Measurements from ENCODE around the gene PRDM10. TPM values are rescaled to one million over a fixed set of nuclear protein-coding genes. Genes with fewer than 3 reads are reported as not detected.
A peak's percentile ranks its signal among the peaks of the same experiment; 100 is the strongest.
"Not testable (repeated sequence)": the region's sequence is repeated elsewhere in the genome, so short reads cannot be mapped to it uniquely, and the experiment has no call there.

PRDM10 gene
- total RNA-seq, 4 donors from 2014 or later: 11.3 to 22.4 (median 15.5) TPM

- H3K36me3 ChIP-seq: peaks cover 0 to 88% (median 43%) of the 10 kb centered on the region in 4 donors
- TF ChIP-seq CTCF (IDR thresholded peaks at IDR 0.05) (peak; percentile 12 to 50 (median 46)), EP300 (IDR thresholded peaks at IDR 0.05; ENCODE audit: low read depth) (no peak)
- H3K27ac ChIP-seq: no peak overlapping the region
- WGBS, 2 donors (ENCODE audit: low coverage in 1 of 2): 71 to 76% methylated on average over 2 to 9 of the region's 9 CpGs
- in situ Hi-C loops (cut with MboI; ENCODE audit: low pct_ligation_motif_present in 1 of 4, low pct_unique_long_range_greater_than_20kb in 1 of 4, low sequenced_read_pairs in 3 of 4): no loop called here
- H3K4me3 ChIP-seq: no peak overlapping the region
- intact Hi-C loops (cut with DNase I; ENCODE audit: low total_unique reads): no loop called here
- no peak for DNase-seq
- no peaks in the 10 kb centered on the region for H3K4me1 ChIP-seq
- H3K9me3 ChIP-seq: no peaks in the 10 kb centered on the region
- no peaks in the 10 kb centered on the region for H3K27me3 ChIP-seq
These were observed 121.0 kb downstream of the PRDM10 start for GRCh38 chr11:129881570-129882170.

- intact Hi-C loops (cut with DNase I; ENCODE audit: low total_unique reads): no loop called here
- TF ChIP-seq POLR2AphosphoS5 (IDR thresholded peaks at IDR 0.05) (no peak), CTCF (IDR thresholded peaks at IDR 0.05) (no peak), POLR2A (IDR thresholded peaks at IDR 0.05) (no peak), EP300 (IDR thresholded peaks at IDR 0.05; ENCODE audit: low read depth) (no peak)
- H3K36me3 ChIP-seq: peaks cover 0 to 82% (median 41%) of the 10 kb centered on the region in 4 donors
- H3K27me3 ChIP-seq: no peaks in the 10 kb centered on the region
- H3K27ac ChIP-seq: no peak overlapping the region
- H3K9me3 ChIP-seq: no peaks in the 10 kb centered on the region
- H3K4me1 ChIP-seq: no peaks in the 10 kb centered on the region
- in situ Hi-C loops (cut with MboI; ENCODE audit: low pct_ligation_motif_present in 1 of 4, low pct_unique_long_range_greater_than_20kb in 1 of 4, low sequenced_read_pairs in 3 of 4): no loop called here
- no peak overlapping the region for H3K4me3 ChIP-seq
- no peak for DNase-seq
- WGBS, 2 donors (ENCODE audit: low coverage in 1 of 2): 89% methylated on average over 3 of the region's 3 CpGs
These were observed 122.3 kb downstream of the PRDM10 start for GRCh38 chr11:129880311-129880710.

- Histone ChIP-seq H3K27me3 (no peaks in the 10 kb centered on the region), H3K4me1 (no peaks in the 10 kb centered on the region), H3K36me3 (peaks cover 0 to 76% (median 31%) of the 10 kb centered on the region in 4 donors), H3K4me3 (no peak overlapping the region), H3K27ac (no peak overlapping the region), H3K9me3 (no peaks in the 10 kb centered on the region)
- 93 to 95% methylated on average over 3 to 7 of the region's 7 CpGs for WGBS, 2 donors (ENCODE audit: low coverage in 1 of 2)
- TF ChIP-seq EP300 (IDR thresholded peaks at IDR 0.05; ENCODE audit: low read depth) (no peak), POLR2A (IDR thresholded peaks at IDR 0.05) (no peak), CTCF (IDR thresholded peaks at IDR 0.05) (no peak), POLR2AphosphoS5 (IDR thresholded peaks at IDR 0.05) (no peak)
- in situ Hi-C loops (cut with MboI; ENCODE audit: low pct_ligation_motif_present in 1 of 4, low pct_unique_long_range_greater_than_20kb in 1 of 4, low sequenced_read_pairs in 3 of 4) (no loop called here), intact Hi-C loops (cut with DNase I; ENCODE audit: low total_unique reads) (no loop called here)
- no peak for DNase-seq
These were observed 130.7 kb downstream of the PRDM10 start for GRCh38 chr11:129871914-129872313.

GRCh38 chr11:129868626-129869025, 134.0 kb downstream of the PRDM10 start:
- in situ Hi-C loops (cut with MboI; ENCODE audit: low pct_ligation_motif_present in 1 of 4, low pct_unique_long_range_greater_than_20kb in 1 of 4, low sequenced_read_pairs in 3 of 4); DNase-seq; H3K4me3 ChIP-seq; H3K9me3 ChIP-seq; H3K4me1 ChIP-seq; H3K27ac ChIP-seq; intact Hi-C loops (cut with DNase I; ENCODE audit: low total_unique reads); H3K27me3 ChIP-seq: not testable (repeated sequence)
- 82% methylated on average over 9 to 16 of the region's 16 CpGs for WGBS, 2 donors (ENCODE audit: low coverage in 1 of 2)
- peaks cover 0 to 75% (median 25%) of the 10 kb centered on the region in 4 donors for H3K36me3 ChIP-seq

- no peak overlapping the region for H3K27ac ChIP-seq
- H3K9me3 ChIP-seq: no peaks in the 10 kb centered on the region
- no peak overlapping the region for H3K4me3 ChIP-seq
- in situ Hi-C loops (cut with MboI; ENCODE audit: low pct_ligation_motif_present in 1 of 4, low pct_unique_long_range_greater_than_20kb in 1 of 4, low sequenced_read_pairs in 3 of 4) (no loop called here), intact Hi-C loops (cut with DNase I; ENCODE audit: low total_unique reads) (no loop called here)
- TF ChIP-seq CTCF (IDR thresholded peaks at IDR 0.05) (no peak), POLR2AphosphoS5 (IDR thresholded peaks at IDR 0.05) (no peak), EP300 (IDR thresholded peaks at IDR 0.05; ENCODE audit: low read depth) (no peak), POLR2A (IDR thresholded peaks at IDR 0.05) (no peak)
- peaks cover 0 to 9% (median 2%) of the 10 kb centered on the region in 4 donors for H3K4me1 ChIP-seq
- peaks cover 0 to 52% (median 14%) of the 10 kb centered on the region in 4 donors for H3K36me3 ChIP-seq
- H3K27me3 ChIP-seq: no peaks in the 10 kb centered on the region
- DNase-seq: no peak
- 71 to 73% methylated on average over 3 of the region's 3 CpGs for WGBS, 2 donors (ENCODE audit: low coverage in 1 of 2)
These were observed 136.3 kb downstream of the PRDM10 start for GRCh38 chr11:129866311-129866710.
